ENCODE results near the gene ATP8B4.
"Not testable (repeated sequence)": the region's sequence is repeated elsewhere in the genome, so short reads cannot be mapped to it uniquely, and the experiment has no call there.

The ATP8B4 gene

GRCh38 chr15:50017522-50017921 lies 101.5 kb downstream of the ATP8B4 start:
- DNase-seq (ENCODE audit: low read depth in 3 of 3), result no peak

GRCh38 chr15:50016951-50017350 lies 102.1 kb downstream of the ATP8B4 start:
- DNase-seq (ENCODE audit: low read depth in 3 of 3), result no peak

- no peak for DNase-seq (ENCODE audit: low read depth in 3 of 3)
Observed at GRCh38 chr15:50012790-50013189, 106.2 kb downstream of the ATP8B4 start.

- no peak for DNase-seq (ENCODE audit: low read depth in 3 of 3)
Observed at GRCh38 chr15:50009634-50010033, 109.4 kb downstream of the ATP8B4 start.

- peak; percentile 3 to 48 (median 5) for DNase-seq (ENCODE audit: low read depth in 3 of 3)
Observed at GRCh38 chr15:50003786-50004334, 115.2 kb downstream of the ATP8B4 start.

GRCh38 chr15:49991587-49991986 lies 127.4 kb downstream of the ATP8B4 start:
- no peak for DNase-seq (ENCODE audit: low read depth in 3 of 3)

GRCh38 chr15:49990835-49991545 lies 128.0 kb downstream of the ATP8B4 start:
- no peak for DNase-seq (ENCODE audit: low read depth in 3 of 3)

GRCh38 chr15:49989498-49989897 lies 129.5 kb downstream of the ATP8B4 start:
- DNase-seq (ENCODE audit: low read depth in 3 of 3), result no peak

GRCh38 chr15:49988766-49989165 lies 130.3 kb downstream of the ATP8B4 start:
- no peak for DNase-seq (ENCODE audit: low read depth in 3 of 3)

- DNase-seq (ENCODE audit: low read depth in 3 of 3), result no peak
Observed at GRCh38 chr15:49987896-49988295, 131.1 kb downstream of the ATP8B4 start.

GRCh38 chr15:49987198-49987785 lies 131.7 kb downstream of the ATP8B4 start:
- no peak for DNase-seq (ENCODE audit: low read depth in 3 of 3)

GRCh38 chr15:49986326-49986725 lies 132.7 kb downstream of the ATP8B4 start:
- DNase-seq (ENCODE audit: low read depth in 3 of 3), result no peak

GRCh38 chr15:49985463-49985862 lies 133.6 kb downstream of the ATP8B4 start:
- no peak for DNase-seq (ENCODE audit: low read depth in 3 of 3)

- no peak for DNase-seq (ENCODE audit: low read depth in 3 of 3)
Observed at GRCh38 chr15:49984436-49984835, 134.6 kb downstream of the ATP8B4 start.

GRCh38 chr15:49982584-49982983 lies 136.4 kb downstream of the ATP8B4 start:
- no peak for DNase-seq (ENCODE audit: low read depth in 3 of 3)

- DNase-seq (ENCODE audit: low read depth in 3 of 3), result no peak
Observed at GRCh38 chr15:49979705-49980382, 139.2 kb downstream of the ATP8B4 start.

GRCh38 chr15:49978121-49978520 lies 140.9 kb downstream of the ATP8B4 start:
- DNase-seq (ENCODE audit: low read depth in 3 of 3), result no peak

- DNase-seq (ENCODE audit: low read depth in 3 of 3), result no peak
Observed at GRCh38 chr15:49977306-49977705, 141.7 kb downstream of the ATP8B4 start.

GRCh38 chr15:49964551-49964950 lies 154.5 kb downstream of the ATP8B4 start:
- no peak for DNase-seq (ENCODE audit: low read depth in 3 of 3)

GRCh38 chr15:49964061-49964460 lies 155.0 kb downstream of the ATP8B4 start:
- DNase-seq (ENCODE audit: low read depth in 3 of 3), result no peak

- DNase-seq (ENCODE audit: low read depth in 3 of 3), result not testable (repeated sequence)
Observed at GRCh38 chr15:49963033-49963772, 155.8 kb downstream of the ATP8B4 start.

GRCh38 chr15:49962044-49962602 lies 156.9 kb downstream of the ATP8B4 start:
- DNase-seq (ENCODE audit: low read depth in 3 of 3), result no peak

All from stimulated activated CD4-positive, alpha-beta T cell treated with anti-CD3 and anti-CD28 coated beads, TNF-alpha, amount 100 ng/mL, for 24 hours (primary cell).